AG10803 (cell line): ENCODE data around the gene INTS3.
"Not testable (repeated sequence)": the region's sequence is repeated elsewhere in the genome, so short reads cannot be mapped to it uniquely, and the experiment has no call there.

Source experiments
- DNase-seq: peaks from one replicate; pipeline ENCODE4 v3.0.0; 2010; ENCODE audit warnings: low read depth
- H3K4me3 ChIP-seq: 2 replicates; pipeline ENCODE4 v1.5.1; 2011; ENCODE audit warnings: mild to moderate bottlenecking, low read length, control low read depth
- CTCF ChIP-seq: conservative IDR thresholded peaks from 2 replicates; pipeline ENCODE4 v1.5.1; 2011; ENCODE audit warnings: mild to moderate bottlenecking, low read length, control low read depth, inconsistent platforms

INTS3 gene

GRCh38 chr1:153711026-153711425 is 16.8 kb upstream of the INTS3 start:
- TF ChIP-seq CTCF: no peak
- DNase-seq: no peak
- no peak overlapping the region for H3K4me3 ChIP-seq

DNA sequence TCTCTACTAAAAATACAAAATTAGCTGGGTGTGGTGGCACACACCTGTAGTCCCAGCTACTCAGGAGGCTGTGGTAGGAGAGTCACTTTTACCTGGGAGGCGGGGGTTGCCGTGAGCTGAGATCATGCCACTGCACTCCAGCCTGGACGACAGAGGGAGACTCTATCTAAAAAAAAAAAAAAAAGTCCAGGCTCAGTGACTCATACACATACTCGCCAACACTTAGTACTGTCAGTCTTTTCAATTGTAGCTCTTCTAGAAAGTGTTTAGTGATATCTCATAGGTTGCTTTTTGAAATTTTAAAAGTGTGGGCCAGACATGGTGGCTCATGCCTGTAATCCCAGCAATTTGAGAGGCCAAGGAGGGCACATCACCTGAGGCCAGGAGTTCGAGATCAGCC is 11.6 kb upstream of the INTS3 start:
- H3K4me3 ChIP-seq, DNase-seq: not testable (repeated sequence)

- no peak for TF ChIP-seq CTCF
- no peak overlapping the region for H3K4me3 ChIP-seq
- DNase-seq: no peak
Observed at GRCh38 chr1:153717330-153717729, 10.5 kb upstream of the INTS3 start.

- no peak for DNase-seq
- H3K4me3 ChIP-seq: no peak overlapping the region
- no peak for TF ChIP-seq CTCF
Observed at GRCh38 chr1:153723687-153724086, 4.2 kb upstream of the INTS3 start.

DNA sequence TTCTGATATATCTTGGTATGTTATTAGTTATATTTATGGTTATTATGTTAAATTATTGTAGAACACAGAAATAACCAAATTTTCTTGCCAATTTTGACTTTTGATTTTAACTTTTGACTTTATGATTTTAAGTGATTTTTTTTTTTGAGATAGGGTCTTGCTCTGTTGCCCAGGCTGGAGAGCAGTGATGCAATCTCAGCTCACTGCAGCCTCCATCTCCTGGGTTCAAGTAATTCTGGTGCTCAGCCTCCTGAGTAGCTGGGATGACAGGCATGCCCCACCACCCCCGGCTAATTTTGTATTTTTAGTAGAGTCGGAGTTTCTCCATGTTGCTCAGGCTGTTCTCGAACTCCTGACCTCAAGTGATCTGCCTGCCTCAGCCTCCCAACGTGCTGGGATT is 3.2 kb upstream of the INTS3 start:
- not testable (repeated sequence) for DNase-seq, H3K4me3 ChIP-seq

GRCh38 chr1:153728305-153729066 is 636 bp downstream of the INTS3 start:
- no peak for TF ChIP-seq CTCF
- peak; percentile 54 for DNase-seq
- peak overlapping the region; percentile 96 for H3K4me3 ChIP-seq

GRCh38 chr1:153730468-153730988 is 2.7 kb downstream of the INTS3 start:
- TF ChIP-seq CTCF: no peak

GRCh38 chr1:153733970-153734369 is 6.1 kb downstream of the INTS3 start:
- no peak for TF ChIP-seq CTCF
- no peak for DNase-seq
- H3K4me3 ChIP-seq: no peak overlapping the region

More at GRCh38 chr1:153730468-153730988, 2.7 kb downstream of the INTS3 start:
- no peak for DNase-seq
- H3K4me3 ChIP-seq: no peak overlapping the region
